Measurements from ENCODE around the gene TRPM1.

TRPM1 gene

DNA sequence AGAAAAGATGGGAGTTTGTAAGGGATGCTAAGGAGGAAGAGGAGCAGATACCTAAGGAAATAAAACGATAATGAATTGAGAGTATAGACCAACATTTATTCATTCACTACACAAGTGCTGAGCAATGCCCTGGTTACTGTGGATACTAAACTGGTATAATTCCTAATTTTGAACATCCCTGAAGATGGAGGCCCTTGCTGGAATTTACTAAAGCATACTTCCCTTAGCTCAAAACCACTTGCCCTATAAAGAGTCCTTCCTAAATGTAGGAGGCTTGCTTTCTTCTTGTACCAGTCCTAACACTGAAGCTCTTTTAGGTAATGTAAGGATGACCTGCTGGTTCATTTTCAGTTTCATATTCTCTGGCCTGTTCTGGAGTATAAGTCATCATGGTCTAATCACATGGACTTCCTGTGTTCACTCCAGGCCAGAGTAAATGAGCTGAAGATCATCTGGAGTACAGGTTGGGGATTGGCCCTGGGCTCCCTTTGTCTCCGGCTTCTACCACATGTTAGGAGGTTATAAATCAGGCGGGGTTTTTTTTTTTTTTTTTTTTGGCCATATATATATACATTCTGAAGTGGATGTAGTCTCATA is 70.0 kb downstream of the TRPM1 start:
- TF ChIP-seq, protein P1, sequence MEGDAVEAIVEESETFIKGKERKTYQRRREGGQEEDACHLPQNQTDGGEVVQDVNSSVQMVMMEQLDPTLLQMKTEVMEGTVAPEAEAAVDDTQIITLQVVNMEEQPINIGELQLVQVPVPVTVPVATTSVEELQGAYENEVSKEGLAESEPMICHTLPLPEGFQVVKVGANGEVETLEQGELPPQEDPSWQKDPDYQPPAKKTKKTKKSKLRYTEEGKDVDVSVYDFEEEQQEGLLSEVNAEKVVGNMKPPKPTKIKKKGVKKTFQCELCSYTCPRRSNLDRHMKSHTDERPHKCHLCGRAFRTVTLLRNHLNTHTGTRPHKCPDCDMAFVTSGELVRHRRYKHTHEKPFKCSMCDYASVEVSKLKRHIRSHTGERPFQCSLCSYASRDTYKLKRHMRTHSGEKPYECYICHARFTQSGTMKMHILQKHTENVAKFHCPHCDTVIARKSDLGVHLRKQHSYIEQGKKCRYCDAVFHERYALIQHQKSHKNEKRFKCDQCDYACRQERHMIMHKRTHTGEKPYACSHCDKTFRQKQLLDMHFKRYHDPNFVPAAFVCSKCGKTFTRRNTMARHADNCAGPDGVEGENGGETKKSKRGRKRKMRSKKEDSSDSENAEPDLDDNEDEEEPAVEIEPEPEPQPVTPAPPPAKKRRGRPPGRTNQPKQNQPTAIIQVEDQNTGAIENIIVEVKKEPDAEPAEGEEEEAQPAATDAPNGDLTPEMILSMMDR (IDR thresholded peaks at IDR 0.05): no peak

DNA sequence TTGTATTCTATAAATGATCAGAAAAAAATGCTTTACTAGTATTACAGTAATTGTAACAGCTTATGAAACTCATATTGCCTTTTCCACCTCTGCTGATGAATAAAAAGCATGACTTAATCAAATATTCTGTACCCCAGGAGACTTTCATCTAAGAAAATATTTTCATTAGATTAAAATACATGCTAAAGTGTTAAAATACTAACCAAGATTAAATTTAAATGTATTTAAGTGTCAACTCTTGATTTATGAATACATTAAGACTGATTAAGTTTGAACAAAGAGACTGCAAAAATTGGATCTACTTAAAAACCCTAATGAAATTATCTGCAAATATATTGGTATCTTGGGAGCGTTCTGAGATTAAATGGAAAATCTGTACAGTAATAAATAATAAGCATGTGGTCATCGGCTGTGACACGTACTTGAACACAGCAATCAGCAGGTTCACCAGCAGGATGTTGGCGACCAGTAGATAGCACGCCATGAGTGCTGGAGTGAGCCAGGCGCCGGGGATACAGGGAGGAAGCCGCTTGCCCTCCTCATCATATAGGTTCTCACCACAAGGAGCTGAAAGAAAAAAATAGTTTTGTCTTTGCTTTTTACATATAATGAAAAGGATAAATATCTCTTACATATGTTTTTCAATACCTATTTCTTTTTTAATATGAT is 73.5 kb downstream of the TRPM1 start:
- TF ChIP-seq, protein P1 (IDR thresholded peaks at IDR 0.05): no peak

DNA sequence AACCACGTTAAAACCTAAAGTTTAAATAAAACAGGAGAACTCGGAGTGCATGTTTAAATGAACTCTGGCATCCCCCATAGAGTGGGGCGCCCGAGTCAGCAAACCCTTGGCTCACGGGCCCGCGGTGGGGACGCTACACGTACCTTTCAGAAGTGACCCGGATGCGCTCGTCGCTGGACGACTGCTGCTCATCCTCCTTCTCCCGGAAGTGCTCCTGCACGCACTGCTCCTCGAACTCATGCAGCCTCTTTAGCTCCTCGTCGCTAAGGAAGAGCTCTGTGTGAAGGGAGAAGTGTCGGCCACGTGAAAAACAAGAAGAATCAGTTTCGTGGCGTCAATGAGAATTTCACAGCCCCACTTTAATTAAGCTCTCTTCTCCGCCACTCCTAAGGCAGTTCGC is 75.5 kb downstream of the TRPM1 start:
- TF ChIP-seq, protein P1 (IDR thresholded peaks at IDR 0.05): no peak

DNA sequence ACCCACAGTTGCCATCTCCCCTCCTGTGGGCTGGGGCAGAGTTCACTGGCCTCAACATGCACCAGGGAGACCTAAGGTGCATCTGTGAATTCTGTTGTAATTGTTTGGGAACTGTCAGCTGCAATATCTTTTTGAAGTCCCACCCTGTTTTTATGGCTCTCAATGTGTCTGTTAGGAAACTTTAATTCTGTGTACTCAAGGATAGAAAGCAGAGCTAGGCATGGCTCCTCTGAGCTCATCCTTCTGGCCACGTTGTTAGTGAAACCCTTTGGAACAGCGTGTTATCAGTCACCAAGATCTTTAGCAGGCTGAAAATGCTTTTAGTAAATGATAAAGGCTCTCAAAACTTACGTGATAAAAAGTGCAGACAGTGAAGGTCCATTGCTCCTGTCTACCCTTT is 76.5 kb downstream of the TRPM1 start:
- TF ChIP-seq, protein P1 (IDR thresholded peaks at IDR 0.05): no peak

DNA sequence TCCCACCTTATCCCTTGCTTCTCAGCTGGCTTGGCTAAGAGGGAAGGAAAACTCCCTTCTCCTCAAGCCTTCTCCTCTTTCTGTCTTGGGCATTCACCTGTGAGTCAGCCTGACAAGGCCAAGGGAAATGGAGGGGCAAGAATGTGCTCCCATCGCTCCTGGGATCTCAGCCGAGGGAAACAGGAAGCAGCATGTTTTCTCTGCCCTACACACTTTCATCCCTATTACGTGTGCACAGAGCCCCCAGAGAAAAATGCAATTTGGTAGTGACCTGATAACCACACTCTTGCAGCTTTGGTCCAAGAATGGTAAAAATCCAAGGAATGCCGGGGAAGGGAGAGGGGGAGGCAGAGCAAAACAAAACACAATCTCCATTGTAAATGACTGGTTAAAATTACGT is 77.2 kb downstream of the TRPM1 start:
- TF ChIP-seq, protein P1 (IDR thresholded peaks at IDR 0.05): no peak

DNA sequence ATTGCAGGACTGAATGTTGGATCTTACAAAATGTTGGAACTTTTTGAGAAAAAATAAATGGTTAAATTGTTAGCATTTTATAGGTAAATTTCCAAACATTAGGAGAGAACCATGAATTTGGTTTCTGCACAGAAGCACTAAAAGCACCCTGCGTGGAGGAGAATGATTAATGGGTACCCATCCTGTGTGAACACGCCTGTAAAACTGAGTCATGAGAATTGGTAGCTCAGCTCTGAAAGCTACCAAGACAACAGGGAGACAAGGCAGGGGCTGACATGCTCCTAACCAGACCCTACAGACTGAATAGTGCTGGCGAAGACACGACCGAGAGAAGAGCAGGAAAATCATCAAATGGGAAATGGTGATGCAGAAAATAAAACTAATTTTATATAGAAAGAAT is 77.7 kb downstream of the TRPM1 start:
- TF ChIP-seq, protein P1 (IDR thresholded peaks at IDR 0.05): no peak

DNA sequence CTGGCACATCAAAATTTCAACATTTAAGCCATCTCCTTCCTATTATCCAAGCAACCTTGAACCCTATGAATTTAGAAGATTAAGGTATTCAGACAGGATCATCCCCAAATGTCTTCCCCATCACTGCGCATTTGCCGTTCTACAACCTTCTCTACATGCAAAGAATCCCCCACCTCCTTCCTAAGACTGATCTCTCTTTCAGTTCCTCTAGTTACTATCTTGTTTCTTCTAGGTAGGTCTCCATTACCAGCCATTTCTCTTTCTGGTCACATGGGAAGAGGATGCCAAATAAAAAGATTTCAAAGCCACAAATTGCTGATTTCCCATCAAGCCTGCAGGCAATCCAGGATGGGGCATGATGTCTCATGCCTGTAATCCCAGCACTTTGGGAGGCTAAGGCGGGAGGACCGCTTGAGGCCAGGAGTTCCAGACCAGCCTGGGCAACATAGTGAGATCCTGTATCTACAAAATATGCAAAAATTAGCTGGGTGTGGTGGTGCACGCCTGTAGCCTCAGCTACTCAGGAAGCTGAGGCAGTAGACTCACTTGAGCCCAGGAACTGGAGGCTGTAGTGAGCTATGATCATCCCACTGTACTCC is 80.4 kb downstream of the TRPM1 start:
- TF ChIP-seq, protein P1 (IDR thresholded peaks at IDR 0.05): no peak
